Embryonic facial prominence (tissue), 1 donor: ENCODE results near the gene AK2.
A peak's percentile ranks its signal among the peaks of the same experiment; 100 is the strongest.
"Not testable (repeated sequence)": the region's sequence is repeated elsewhere in the genome, so short reads cannot be mapped to it uniquely, and the experiment has no call there.

Source experiments
- DNase-seq: peaks from one replicate; pipeline ENCODE4 v3.0.0-alpha.2; 2016; ENCODE audit errors: extremely low spot score

AK2 gene

DNA sequence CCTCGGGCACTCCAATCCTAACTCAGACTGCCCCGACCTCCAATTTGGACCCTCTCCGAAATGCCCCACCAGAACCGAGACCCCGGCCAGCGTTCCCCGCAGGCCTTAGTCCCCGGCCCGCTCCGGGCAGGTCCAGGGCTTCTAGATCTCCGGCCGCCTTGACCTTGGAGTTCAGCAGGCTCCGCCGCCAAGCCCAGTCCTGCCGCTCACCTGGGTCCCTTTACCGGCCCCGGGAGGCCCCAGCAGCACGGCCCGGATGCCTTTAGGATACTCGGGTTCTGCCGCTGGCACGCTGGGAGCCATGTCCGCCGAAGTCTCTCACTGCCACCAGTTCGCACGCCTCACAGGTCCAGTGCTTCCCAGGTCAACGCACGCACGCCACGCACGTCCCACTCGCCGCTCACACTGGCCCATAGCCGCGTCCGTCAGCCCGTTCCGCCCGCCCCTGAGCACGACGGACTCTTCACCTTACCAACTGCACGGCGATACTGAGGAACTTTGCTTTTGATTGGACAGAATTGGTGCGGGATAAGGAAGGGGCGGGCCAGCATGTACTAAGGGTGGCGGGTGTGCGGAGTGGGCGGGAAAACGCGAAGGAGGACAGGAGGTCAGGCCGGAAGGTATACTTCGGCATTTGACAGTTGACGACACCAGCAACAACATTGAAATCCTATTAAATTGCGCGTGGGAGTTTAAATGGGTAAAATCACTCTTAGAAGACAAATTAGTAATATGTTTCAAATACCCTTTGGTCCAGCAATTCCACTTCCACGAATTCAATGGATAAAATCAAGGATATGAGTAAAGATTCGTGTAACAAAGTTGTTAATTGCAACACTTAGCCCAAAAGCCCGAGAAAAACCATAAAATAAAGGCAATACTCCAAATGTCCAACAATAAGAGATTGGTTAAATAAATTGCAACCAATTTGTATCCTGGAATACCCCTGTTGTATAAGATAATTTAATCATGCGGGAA lies at the start of gene AK2:
Gene AK2, minus strand, starts transcription at position 358 of the 978 bp plus-strand sequence. Its CDS starts 55 bp downstream, at position 303.
- DNase-seq = peak; percentile 90

DNA sequence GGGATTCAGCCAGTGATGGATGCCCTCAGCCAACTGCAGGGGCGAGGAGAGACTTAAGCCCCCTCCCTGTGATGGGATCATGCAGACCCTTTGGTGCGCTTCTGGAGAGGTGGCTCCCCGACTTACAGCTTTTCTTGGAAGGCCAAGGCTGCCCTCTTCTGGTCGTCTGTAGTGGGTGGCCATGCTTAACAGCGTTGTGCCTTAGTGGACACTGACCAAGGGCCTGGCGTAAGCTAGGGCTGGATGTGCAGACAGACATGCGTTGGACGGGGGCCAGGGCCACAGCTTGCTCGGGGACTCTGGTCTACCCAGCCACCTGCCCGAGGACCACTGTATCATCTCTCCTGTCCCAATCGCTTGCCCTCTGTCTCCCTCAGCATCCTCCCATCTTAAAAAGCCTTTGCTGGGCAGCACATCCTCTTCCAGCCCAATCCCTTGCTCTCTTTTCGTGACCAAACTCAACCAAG lies 49.7 kb upstream of the AK2 start:
- DNase-seq = no peak

DNA sequence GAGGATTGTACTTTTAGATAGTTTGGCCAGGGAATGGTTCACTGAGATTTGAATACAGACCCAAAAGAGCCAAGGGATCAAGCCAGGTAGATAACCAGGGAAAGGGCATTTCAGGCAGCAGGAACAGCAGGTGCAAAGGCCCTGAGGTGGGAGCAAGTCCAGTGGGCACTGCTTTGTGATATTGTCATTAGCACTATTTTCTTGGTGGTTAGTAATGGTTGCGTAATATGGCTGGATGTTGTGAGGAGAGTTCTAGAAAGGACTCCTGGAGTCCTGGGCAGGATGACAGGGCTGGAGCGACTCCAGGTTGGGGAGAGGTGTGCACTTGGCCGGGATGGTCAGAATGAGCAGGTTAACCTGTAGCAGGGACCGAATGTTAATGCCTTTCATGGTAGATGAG lies 48.6 kb upstream of the AK2 start:
- DNase-seq = no peak

DNA sequence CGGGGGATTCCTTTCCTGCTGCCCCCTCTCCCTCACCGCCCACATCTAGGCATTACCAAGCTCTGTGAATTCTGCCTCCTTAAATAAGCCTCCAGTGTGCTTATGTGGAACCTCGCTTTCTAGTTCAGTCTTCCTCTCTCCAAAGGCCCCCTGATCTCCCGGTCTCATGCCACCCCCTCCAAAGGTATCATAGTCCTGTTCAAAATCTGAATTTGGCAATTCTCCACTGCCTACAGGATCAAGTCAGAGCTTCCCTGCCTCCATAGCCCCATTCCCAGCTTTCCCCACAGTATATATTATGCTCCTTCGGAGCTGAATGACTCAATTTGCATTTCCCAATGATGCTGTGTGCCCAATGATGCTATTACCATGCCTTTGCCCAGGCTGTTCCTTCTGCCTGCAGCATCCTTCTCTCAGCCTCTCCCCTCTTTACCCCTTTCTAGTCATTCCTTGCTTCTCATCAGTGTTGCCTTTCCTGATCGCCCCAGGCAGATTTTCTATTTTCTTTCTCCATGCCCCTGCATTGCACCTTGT lies 46.0 kb upstream of the AK2 start:
- no peak for DNase-seq

DNA sequence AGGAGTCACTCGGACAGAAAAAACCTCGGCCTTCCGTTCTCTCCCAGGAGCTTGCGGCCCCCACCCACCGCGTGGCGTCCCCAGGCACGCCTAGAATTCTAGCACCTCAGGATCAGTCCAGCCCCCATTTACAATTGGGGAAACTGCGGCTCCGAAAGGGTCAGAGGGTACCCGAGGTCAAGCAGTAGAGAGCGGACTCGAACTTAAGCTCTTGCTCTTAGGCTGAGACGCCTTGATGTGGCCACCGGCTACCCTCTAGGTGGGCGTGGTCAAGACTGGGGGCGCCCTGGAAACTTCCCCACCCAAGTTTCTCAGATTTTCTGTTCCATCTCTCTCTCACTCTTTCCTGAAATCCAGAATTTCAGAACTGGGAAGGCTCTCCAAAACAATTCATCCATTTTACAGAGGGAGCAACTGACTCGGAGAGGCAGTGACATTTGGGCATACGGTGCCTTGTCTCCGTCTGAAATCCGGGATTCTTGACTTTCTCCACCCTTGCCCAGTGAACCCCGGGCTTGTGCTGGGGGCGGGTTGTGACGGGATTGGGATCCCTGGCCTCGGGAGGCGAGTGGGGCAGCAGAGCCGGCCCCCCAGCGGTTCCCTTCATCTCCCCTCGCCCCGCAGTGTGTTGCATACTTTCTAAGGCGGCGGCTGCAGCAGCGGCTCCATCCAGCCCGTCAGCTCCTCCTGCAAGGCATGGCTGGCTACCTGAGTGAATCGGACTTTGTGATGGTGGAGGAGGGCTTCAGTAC lies 45.0 kb upstream of the AK2 start:
- no peak for DNase-seq

DNA sequence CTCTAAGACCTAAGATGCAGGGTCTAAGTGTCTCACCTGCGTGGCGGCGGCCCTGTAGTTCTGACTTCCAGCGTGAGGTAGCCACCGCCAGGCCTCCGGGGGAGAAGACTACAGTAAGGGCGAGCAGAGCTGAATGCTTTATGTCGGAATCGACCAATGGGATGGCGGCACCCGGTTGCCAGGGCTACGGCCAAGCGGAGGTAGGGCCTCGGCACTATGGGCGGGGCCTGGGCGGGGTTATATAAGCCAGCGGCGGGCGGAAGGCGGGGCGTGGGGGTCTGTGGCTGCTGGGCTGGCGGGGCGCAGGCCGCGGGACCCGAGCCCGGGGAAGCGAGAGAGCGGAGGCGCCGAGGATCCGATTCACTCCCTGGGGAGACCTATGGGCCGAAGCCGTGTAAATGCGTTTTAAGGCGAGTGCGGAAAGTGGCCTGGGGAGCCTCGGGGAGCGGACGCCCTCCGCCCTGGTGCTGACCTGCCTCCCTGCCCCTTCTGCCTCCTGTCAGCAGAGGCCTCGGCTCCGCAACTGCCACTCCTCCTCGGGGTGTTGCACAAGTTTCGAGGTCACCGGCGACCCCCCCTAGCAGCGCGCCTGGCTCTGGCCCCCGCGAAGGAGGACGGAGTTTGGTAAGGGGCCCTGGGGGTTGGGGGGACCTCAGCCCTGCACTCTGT lies 44.3 kb upstream of the AK2 start, which contains the start of gene AZIN2:
Gene AZIN2, plus strand, starts transcription at position 269 of the 669 bp plus-strand sequence. CDS start 1,097 bp downstream, outside the sequence.
- peak; percentile 81 for DNase-seq

DNA sequence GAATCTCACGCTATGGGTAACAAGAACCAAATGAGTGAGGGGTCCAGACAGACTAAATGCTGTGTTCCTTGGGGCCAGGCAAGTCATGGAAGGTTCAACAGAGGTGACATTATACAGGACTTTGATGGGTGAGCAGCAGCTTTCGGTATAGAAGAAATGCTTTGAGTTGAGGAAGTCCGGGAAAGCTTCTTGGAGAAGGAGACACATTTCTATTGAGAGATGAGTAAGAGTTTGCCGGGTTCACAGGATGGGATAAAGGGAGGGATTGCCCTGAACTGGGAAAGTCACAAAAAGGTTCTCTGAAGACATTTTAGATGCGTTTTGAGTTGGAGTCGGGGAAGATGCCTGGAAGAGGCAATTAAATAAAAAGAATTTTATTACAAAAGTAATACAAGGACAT lies 43.7 kb upstream of the AK2 start:
- no peak for DNase-seq

DNA sequence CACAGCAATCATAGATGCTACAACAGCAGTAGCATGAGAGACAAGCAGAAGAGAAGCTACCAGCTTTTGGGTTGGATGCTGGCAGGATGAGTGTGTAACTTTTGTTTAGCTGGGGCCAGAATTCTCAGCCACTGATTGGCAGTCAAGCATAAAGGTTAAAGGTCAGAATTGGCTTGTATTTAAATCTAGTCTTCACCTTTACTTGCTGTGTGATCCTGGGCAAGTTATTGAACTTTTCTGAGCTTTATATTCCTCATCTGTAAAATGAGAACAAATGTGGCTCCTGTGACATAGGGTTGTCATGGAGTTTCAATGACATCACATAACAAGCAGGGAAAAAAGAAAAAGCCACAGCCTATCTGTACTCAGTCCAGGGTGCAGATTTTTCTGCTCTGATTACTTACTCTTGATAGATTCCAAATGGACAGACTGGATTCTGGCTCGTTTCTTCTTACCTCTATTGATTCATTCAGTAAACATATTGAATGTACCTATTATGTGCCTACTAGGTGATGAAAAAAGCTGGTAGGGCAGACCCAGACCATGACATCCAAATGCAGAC lies 41.4 kb upstream of the AK2 start:
- no peak for DNase-seq

DNA sequence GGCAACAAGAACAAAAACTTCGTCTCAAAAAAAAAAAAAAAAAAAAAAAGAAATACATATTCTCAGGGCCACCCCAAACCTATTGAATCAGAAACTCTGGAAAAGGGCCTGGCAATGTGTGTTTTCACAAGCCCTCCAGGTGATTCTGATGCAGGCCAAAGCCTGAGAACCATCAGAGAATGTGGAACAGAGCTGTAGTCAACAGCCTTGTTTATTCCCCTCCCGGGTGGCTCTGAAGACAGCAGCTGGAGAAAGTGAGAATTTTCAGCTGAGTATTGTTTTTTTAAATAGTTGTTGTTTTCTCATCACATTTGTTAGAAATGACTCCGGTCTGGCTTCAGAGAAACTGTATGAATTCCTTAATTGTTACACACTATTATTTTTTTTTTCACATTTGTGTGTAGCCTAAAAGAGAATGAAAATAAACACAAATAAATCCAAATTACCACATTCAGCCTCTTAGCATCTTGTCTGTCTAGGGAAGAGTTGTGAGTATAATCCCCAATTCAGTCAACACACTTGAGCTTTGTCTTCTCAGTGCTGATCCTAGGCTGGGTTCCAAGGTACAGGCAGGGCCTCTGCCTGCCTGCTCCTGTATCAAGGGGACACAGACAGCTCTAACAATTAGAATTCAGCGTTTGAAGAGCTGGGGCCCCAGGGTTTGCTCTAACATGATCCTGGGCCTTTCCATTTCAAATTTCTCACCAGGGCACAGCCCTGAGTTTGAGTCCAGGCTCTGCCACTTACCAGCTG lies 37.7 kb upstream of the AK2 start:
- DNase-seq = no peak

DNA sequence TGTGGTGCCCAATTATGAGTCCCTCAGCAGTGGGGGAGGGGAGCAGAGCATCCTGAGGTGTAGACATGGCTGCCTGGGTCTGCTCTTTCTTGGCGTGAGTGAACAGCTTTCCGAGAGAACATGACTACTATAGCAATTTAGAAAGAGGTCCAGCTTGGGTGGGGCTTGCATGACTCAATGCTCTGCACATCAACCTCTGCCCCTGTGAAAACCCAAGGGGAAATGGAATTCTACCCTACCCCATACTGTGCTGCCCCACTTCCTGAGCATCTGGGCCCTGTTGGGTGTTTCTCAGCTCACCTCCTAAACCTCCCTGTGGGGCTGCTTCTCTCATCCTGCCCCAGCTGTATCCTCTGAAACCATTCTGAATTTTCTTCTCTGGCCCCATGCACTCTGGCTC lies 36.0 kb upstream of the AK2 start:
- no peak for DNase-seq

DNA sequence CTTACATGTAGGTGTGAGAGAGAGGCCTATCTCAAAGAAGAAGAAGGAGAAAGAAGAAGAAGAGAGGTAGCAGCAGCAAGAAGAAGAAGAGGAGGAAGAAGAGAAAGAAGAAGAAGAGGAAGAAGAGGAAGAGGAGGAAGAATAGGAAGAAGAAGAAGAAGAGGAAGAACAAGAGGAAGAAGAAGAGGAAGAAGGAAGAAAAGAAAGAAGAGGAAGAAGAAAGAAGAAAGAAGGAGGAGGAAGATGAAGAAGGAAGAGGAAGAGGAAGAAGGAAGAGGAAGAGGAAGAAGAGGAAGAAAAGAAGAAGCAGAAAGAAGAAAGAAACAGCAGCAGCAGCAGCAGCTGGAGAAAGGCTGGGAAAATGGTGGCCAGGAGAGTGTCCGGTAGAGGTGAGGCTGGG lies 33.9 kb upstream of the AK2 start:
- no peak for DNase-seq

DNA sequence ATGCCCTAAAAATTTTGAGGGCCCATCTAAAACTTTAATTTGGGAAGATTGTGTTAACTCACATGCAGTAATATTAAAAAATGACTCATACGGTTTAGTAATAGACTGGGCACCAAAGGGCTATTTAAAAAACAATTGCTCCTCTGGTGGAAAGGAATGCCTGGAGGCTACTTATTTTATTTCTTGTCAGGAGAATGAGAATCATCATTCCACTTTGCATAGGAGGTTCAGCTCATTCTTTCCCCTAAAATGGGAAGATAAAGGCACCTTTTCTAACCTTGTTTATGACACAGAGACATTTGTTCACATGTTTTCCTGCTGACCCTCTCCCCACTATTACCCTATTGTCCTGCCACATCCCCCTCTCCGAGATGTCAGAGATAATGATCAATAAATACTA lies 31.4 kb upstream of the AK2 start:
- not testable (repeated sequence) for DNase-seq

DNA sequence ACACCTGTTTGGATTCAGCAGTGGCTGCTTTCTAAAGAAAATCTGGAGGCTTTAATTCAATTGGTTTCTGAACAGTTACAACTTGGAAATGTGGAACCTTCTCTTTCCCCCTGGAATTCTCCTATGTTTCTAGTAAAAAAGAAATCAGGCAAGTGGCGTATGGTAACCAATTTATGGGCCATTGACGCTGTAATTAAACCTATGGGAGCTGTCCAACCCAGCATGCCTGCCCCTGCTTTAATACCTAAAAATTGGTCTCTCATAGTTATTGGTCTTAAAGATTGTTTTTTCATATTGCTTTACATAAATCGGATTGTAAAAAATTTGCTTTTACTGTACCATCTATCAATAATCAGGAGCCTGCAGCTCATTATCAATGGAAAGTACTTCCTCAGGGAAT lies 29.8 kb upstream of the AK2 start:
- DNase-seq = not testable (repeated sequence)

DNA sequence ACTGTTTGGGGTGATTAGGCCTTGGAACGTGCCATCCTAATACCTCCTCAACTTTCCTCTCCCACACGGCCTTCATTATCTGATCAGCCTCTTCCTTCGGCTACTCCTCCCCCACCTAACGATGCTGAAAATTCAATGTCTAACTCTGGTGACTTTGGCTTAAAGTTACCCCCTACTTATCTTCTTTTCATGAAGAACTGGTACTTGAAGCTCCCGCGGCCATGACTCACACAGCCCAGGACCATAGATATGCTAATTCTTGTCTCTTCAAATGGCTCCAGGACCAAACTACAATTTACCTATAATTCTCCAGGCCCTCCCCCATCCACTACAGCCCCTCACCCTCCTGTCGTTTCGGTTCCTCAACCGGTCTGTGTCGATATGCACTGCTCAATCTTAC lies 28.6 kb upstream of the AK2 start:
- DNase-seq = no peak

DNA sequence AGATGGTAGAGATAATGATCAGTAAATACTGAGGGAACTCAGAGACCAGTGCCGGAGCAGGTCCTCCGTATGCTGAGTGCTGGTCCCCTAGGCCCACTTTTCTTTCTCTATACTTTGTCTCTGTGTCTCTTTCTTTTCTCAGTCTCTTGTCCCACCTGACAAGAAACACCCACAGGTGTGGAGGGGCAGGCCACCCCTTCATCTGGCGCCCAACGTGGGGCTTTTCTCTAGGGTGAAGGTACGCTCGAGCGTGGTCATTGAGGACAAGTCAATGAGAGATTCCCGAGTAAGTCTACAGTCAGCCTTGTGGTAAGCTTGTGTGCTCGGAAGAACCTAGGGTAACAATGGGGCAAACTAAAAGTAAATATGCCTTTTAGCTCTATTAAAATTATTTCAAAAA lies 27.6 kb upstream of the AK2 start:
- not testable (repeated sequence) for DNase-seq

DNA sequence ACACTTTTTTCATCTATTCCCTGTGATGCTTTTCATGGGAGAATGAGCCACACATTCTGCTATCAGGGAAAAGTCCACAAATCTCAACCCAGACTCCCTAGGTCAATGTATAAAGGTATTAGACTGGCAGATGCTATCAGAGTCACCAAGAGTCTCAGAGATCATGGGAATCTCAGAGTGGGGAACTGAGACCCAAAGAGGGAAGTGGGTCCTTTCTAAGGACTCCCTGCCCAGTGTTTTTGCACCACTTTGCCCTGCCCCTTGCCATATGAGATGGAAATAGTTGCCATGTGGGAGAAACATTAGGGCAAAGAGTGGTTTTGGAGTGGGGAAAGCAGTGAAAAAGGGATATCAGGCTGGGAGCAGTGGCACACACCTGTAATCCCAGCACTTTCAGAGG lies 25.2 kb upstream of the AK2 start:
- no peak for DNase-seq

DNA sequence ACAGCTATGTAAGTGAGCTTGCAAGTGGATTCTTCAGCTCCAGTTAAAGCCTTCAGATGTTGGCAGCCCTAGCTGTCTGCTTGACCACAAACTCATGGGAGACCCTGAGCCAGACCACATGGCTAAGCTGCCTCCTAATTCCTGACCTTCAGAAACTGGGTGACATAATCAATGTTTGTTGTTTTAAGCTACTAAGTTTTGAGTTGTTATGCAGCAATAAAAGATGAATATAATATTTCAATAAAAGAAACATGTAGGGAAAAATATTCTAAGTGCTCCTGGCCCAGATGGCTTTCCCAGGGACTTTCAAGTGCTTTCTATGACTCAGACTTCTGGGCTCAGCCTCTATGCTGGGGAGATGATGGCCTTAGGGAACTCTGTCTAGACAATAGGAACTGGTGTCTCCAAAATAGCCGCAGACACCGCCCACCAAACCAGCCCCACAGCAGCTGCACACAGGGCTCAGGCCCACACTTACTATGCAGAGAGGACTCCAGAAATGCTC lies 23.9 kb upstream of the AK2 start:
- DNase-seq = no peak

DNA sequence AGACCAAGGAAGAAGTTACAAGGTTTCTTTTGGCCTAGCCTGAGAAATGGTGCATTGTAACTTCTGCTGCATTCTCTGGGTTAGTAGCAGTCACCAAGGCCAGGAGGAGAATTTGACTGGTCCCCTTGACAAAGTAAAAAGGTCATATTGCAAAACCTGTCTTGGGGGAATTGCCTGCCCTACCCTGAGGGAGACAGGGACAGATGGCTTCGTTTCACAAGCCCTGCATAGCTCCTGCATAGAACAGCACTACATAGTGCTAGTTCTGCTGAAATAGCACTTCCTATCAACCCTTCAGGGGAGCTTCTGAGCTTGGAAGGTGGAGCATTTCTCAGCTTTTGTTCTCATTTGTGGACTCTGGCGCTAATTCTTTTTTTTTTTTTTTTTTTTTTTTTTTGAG lies 20.4 kb upstream of the AK2 start:
- no peak for DNase-seq

DNA sequence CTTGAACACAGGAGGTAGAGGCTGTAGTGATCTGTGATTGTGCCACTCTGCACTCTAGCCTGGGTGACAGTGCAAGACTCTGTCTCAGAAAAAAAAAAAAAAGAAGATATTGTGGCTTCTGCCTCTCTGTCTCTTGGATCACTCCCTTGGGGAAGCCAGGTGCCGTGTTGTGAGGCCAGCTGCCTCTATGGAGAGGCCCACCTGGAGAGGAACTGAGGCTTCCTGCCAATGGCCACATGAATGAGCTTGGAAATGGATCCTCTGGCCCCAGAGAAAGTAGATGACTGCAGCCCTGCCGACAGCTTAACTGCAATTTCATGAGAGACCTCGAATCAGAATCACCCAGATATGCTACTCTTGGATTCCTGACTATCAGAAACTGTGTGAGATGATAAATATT lies 19.7 kb upstream of the AK2 start:
- no peak for DNase-seq

DNA sequence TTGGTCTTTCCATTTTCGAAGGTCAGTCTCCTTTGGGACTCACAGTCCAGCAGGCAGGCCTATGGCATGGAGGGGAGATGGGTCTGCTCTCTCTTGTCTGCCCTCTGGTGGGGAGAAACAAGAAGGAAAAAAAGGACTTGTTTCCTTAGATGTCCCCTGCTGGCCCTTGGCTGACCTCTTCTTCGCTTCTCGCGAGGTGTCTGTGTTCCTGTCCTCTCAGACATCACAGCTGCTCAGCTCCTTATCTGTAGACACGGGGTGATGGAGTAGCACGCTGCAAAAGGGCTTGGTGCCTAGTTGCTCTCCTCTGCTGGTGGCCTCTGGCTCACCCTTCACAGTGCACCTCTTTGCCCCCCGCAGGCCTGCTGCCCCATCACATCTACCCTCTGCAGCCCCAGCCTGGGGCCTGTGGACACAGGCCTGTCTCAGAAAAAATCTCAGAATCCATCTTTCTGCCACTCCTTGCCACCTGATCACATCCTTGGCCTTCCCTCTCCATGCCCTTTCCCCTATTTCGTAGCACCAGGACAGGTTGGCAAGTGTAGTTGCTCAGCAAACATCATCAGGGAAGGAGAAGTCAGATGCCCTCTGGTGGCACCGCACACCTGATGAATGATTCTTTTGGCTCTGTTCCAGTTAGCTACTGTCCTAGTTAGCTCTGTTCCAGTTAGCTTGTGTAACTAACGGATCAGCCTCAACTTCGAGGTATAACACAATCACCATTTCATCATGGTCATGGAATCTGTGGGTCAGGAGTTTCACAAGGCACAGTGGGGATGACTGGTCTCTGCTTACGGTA lies 18.7 kb upstream of the AK2 start:
- DNase-seq = no peak
